ENCODE measurements around the gene SCAMP4. TPM values are rescaled to one million over a fixed set of nuclear protein-coding genes. Genes with fewer than 3 reads are reported as not detected.

Gene SCAMP4
- total and polyA plus RNA-seq, 9 of the 15 experiments (the other 6 are each of a cell fraction or from before 2014, with no cell fraction given) = 0.81 to 45.9 (median 12.8) TPM

DNA sequence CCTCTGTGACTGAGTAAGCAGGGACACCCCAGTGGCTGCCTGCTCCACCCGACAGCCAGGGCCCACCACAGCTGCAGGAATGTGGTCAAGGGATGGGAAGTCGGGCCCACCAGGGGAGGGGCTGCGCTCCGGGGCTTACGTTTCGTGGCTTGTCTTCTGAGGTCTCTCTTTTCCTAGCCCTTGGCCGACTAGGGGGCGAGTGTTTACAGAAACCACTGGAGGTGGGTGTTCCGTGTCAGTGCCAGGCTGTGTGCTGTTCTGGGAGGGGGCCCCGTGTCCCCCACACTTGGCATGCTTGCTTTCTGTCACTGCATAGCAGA lies 4.5 kb downstream of the SCAMP4 start:
- ATAC-seq (no peak), DNase-seq (ENCODE audit: extremely low read depth in 1 of 4, low spot score in 3 of 4) (no peak), FAIRE-seq (no peak)
- no peaks in the 10 kb centered on the region for H3K9me1 ChIP-seq (ENCODE audit: control insufficient read depth, insufficient read depth, low read length)
- CTCF ChIA-PET (ENCODE audit: low intra/inter-chr PET ratio) = no interaction called here
- H3K27ac ChIP-seq (ENCODE audit: extremely low read depth, low read depth, low read length) = no peak overlapping the region
- POLR2A ChIA-PET = no interaction called here
- no peak overlapping the region for H2AFZ ChIP-seq (ENCODE audit: low read depth, low read length)
- no TSS peak for BruUV-seq (replicated peaks)
- peaks cover 11 to 66% of the 10 kb centered on the region in 2 experiments; a peak in 4 of 5 replicates for H3K4me1 ChIP-seq (replicated peaks in 1 of 2; ENCODE audit: control insufficient read depth in 2 of 2, insufficient read depth in 2 of 2, low read length in 2 of 2)
- no peaks in the 10 kb centered on the region for H3K27me3 ChIP-seq (ENCODE audit: control insufficient read depth in 2 of 2, insufficient read depth in 2 of 2, low read length in 2 of 2)
- intact Hi-C loops (cut with micrococcal nuclease) = no loop called here
- in situ Hi-C loops (cut with MboI) = no loop called here
- H3K4me3 ChIP-seq = no peak overlapping the region
- peak; percentile 41; the same call in 1 of the 2 replicates for TF ChIP-seq POLR2G (IDR thresholded peaks at IDR 0.05; ENCODE audit: low read depth, low read length)
- TF ChIP-seq, protein P1, sequence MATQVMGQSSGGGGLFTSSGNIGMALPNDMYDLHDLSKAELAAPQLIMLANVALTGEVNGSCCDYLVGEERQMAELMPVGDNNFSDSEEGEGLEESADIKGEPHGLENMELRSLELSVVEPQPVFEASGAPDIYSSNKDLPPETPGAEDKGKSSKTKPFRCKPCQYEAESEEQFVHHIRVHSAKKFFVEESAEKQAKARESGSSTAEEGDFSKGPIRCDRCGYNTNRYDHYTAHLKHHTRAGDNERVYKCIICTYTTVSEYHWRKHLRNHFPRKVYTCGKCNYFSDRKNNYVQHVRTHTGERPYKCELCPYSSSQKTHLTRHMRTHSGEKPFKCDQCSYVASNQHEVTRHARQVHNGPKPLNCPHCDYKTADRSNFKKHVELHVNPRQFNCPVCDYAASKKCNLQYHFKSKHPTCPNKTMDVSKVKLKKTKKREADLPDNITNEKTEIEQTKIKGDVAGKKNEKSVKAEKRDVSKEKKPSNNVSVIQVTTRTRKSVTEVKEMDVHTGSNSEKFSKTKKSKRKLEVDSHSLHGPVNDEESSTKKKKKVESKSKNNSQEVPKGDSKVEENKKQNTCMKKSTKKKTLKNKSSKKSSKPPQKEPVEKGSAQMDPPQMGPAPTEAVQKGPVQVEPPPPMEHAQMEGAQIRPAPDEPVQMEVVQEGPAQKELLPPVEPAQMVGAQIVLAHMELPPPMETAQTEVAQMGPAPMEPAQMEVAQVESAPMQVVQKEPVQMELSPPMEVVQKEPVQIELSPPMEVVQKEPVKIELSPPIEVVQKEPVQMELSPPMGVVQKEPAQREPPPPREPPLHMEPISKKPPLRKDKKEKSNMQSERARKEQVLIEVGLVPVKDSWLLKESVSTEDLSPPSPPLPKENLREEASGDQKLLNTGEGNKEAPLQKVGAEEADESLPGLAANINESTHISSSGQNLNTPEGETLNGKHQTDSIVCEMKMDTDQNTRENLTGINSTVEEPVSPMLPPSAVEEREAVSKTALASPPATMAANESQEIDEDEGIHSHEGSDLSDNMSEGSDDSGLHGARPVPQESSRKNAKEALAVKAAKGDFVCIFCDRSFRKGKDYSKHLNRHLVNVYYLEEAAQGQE (IDR thresholded peaks at IDR 0.05; ENCODE audit: borderline replicate concordance) = no peak
- TF ChIP-seq, protein P1 (CRISPR knock-in tag; IDR thresholded peaks at IDR 0.05; ENCODE audit: low read depth) = no peak
- H4K20me1 ChIP-seq (replicated peaks; ENCODE audit: control insufficient read depth, insufficient read depth, low read length) = no peaks in the 10 kb centered on the region; the same call in 1 of the 2 replicates
- H3K9ac ChIP-seq (ENCODE audit: insufficient read depth in 1 of 2, low read depth in 2 of 2, low read length in 2 of 2) = peak overlapping the region in 1 of 2 experiments; percentile 61; a peak in 2 of 4 replicates
- no peak overlapping the region for H3K4me2 ChIP-seq (ENCODE audit: insufficient read depth, low read length)
- peaks cover 54% of the 10 kb centered on the region; the same call in 1 of the 3 replicates for H3K36me3 ChIP-seq (ENCODE audit: control insufficient read depth, insufficient read depth, low read length)
- H3K79me2 ChIP-seq (ENCODE audit: control insufficient read depth, insufficient read depth, low read length) = peaks cover 85% of the 10 kb centered on the region
- H3K9me3 ChIP-seq (replicated peaks; ENCODE audit: control insufficient read depth, insufficient read depth, low read depth, low read length) = no peaks in the 10 kb centered on the region
- WGBS (ENCODE audit: insufficient coverage, low coverage, missing lambda C conversion rate) = 83% methylated on average over 10 of the region's 10 CpGs

All from K562 (cell line).